Esophagus muscularis mucosa (tissue), 3 donors: Measurements from ENCODE around the gene PDE4C.

Experiments
- CTCF ChIP-seq, 3 experiments: fragments of 200-600 bp in 2 of 3; fragments of 450-650 bp in 1 of 3; sonication (generic) in 2 of 3; IDR thresholded peaks; one replicate each; pipeline ENCODE4 v1.5.1; 2017 to 2019; ENCODE audit warnings: antibody characterized with exemption in 3 of 3, mild to moderate bottlenecking in 2 of 3, moderate library complexity in 1 of 3
- POLR2A ChIP-seq: fragments of 450-650 bp; IDR thresholded peaks from one replicate; pipeline ENCODE4 v1.6.1; 2017; ENCODE audit warnings: antibody characterized with exemption, moderate library complexity, mild to moderate bottlenecking, low read depth
- POLR2AphosphoS5 ChIP-seq, 2 donors: sonication (generic); formaldehyde crosslinking; IDR thresholded peaks; one replicate each; pipeline ENCODE4 v1.6.1; 2017; ENCODE audit warnings: antibody characterized with exemption in 2 of 2

- no peak for TF ChIP-seq CTCF (IDR thresholded peaks at IDR 0.05)
- peak; percentile 17 for TF ChIP-seq POLR2A
- TF ChIP-seq POLR2AphosphoS5 (IDR thresholded peaks at IDR 0.05) = peak in 1 of 2 donors; percentile 82
These were observed 21.6 kb downstream of the PDE4C start for GRCh38 chr19:18204394-18205199.
